ENCODE data around the gene SIM2.

DNA sequence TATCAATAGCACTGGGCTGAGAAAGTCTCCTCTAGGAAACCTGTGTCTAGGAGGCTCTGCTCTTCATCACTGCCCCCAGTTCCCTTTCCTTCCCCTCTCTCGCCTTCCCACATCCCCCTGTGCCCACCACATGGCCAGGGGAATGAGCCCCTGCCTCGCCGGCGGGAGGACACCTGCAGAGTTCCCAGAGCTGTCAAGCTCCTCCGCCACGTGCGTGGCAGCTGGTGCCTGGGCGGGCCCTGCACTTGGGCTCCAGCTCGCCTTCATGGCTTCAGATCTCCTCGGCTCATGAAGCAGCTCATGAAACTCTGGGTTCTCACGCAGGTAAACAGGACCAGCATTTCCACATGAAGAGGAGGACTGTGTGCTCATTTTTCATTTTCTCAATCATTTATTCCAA is 62.8 kb downstream of the SIM2 start:
- TF ChIP-seq, protein P1, sequence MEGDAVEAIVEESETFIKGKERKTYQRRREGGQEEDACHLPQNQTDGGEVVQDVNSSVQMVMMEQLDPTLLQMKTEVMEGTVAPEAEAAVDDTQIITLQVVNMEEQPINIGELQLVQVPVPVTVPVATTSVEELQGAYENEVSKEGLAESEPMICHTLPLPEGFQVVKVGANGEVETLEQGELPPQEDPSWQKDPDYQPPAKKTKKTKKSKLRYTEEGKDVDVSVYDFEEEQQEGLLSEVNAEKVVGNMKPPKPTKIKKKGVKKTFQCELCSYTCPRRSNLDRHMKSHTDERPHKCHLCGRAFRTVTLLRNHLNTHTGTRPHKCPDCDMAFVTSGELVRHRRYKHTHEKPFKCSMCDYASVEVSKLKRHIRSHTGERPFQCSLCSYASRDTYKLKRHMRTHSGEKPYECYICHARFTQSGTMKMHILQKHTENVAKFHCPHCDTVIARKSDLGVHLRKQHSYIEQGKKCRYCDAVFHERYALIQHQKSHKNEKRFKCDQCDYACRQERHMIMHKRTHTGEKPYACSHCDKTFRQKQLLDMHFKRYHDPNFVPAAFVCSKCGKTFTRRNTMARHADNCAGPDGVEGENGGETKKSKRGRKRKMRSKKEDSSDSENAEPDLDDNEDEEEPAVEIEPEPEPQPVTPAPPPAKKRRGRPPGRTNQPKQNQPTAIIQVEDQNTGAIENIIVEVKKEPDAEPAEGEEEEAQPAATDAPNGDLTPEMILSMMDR (IDR thresholded peaks at IDR 0.05): no peak
- TF ChIP-seq POLR2A (IDR thresholded peaks at IDR 0.05): no peak
